GM21423 (cell line): ENCODE data around the gene PUM1.
"Not testable (repeated sequence)": the region's sequence is repeated elsewhere in the genome, so short reads cannot be mapped to it uniquely, and the experiment has no call there.

Experiments used
- ATAC-seq: cut with Tn5 transposase; IDR thresholded peaks from one replicate; pipeline ENCODE4 v1.9.1; 2021; ENCODE audit warnings: mild to moderate bottlenecking, moderate library complexity; ENCODE audit not compliant: unreplicated experiment

The PUM1 gene

DNA sequence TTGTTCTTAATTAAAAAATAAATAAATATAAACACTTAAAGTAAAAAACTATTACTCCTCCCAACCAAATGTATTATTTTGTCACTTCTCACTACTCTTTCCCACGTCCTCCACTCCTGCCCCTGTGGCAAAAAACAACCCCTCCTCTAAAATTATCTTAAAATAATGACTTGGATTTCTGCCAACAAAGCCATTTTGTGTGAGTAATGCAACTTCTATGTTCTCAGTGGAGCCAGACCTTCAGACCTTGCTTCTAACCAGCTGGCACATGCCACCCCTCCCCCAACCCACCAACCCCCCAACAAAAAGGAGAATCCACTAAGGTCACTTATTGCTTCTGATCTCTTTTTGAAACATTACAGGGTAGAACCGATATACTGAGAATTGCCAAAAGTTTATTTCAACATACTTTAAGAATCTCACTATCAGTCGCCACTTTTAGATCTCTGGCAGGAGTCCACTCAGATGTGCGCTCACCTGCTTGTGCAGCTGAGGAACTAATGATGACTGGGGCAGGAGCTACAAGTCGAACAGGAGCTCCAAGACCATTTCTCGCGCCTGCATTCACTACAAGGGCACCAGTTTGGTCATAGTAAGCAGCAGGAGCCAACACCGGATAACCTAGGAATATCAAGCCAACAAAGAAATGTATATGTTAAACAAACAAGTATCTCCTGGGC lies 98.7 kb downstream of the PUM1 start:
- ATAC-seq = no peak

GRCh38 chr1:30965924-30966599 lies 99.5 kb downstream of the PUM1 start:
- ATAC-seq = no peak

GRCh38 chr1:30964706-30965105 lies 100.8 kb downstream of the PUM1 start:
- no peak for ATAC-seq

DNA sequence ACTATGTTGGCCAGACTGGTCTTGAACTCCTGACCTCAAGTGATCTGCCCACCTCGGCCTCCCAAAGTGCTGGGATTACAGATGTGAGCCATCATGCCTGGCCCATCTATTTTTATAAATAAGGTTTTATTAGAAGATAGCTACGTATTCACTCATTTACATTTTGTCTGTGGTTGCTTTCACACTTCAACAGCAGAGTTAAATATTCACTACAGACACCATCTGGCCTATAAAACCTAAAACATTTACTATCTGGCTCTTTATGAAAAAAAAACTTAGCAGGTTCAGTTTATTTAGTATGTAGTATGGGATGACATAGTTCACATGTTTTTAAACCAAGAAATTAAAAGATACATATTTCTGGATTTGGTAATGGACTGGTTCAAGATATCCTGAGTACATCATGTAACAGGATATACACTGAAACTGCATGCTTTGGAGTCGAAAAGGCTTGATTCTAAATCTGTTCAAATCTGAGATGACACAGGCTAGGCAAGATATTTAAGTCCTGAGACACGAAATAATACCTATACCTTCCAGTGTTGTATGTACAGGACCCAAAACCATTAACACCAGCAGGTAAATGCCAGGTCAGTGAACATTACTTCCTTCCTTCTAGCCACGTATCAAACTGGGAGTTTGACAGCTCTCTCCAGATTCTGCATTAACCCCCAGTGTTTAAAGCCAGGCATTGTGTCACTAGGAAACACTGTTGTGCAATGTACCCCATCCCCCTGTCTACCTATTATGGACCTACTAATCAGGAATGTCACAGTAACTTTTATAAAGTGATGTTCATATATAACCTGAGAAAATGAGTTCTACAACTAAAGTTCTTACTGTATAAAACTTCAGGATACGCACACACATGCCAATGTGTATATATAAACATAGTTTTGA lies 102.7 kb downstream of the PUM1 start:
- no peak for ATAC-seq

- ATAC-seq = no peak
Observed at GRCh38 chr1:30957560-30958222, 107.8 kb downstream of the PUM1 start.

- ATAC-seq = no peak
Observed at GRCh38 chr1:30955448-30956015, 110.0 kb downstream of the PUM1 start.

GRCh38 chr1:30953685-30954084 lies 111.8 kb downstream of the PUM1 start:
- ATAC-seq = no peak

DNA sequence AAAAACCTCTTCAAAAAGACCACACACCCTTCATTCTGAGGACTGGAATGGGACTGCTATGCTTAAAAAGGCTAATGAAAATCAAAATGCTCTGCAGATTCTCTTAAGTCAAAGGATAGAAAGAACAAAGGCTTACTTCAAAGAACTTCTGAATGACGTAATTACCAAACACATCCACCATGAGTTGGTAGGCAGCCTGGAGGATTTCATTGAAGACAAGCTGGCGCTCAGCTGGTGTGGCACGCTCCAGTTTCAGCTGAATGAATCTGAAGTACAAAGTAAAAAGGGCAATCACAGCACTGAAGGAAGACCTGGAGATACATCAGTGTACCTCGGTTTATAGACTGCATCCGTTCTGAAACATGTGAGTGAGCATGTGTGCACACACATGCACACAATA lies 113.4 kb downstream of the PUM1 start:
- ATAC-seq = no peak

- ATAC-seq = no peak
Observed at GRCh38 chr1:30950700-30951099, 114.8 kb downstream of the PUM1 start.

- no peak for ATAC-seq
Observed at GRCh38 chr1:30950053-30950452, 115.5 kb downstream of the PUM1 start.

- ATAC-seq = not testable (repeated sequence)
Observed at GRCh38 chr1:30949487-30949838, 116.1 kb downstream of the PUM1 start.

DNA sequence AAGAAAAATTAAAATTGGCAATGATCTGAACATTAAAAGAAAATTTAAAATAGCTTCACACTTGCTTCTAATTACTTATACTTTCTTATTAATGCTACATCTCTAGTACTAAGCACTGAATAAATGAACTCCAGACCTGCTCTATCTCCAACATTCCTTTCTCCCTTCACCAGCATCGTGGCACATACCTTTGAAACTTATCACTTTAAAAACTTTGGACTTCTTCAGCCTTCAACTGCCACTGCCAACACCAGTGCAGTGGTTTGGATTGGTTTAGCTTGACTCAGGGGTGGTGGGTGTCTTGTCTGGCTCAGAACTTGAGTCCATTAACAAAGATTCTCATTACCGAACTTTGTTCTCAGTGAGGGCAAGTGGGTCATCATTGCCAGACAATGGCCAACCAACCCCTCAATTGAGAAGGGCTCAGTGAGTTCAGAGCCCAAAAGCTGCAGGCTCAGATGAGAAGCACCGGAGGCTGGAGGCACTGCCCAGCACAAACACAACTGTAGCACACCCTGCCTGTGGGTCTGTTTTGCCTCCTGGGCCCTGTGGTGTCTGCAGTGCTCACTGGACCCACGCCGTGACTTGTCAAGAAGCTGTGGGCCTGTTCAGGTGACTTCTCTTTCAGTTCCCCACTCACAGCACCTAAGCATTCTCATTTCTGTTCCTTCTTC lies 116.6 kb downstream of the PUM1 start:
- not testable (repeated sequence) for ATAC-seq

DNA sequence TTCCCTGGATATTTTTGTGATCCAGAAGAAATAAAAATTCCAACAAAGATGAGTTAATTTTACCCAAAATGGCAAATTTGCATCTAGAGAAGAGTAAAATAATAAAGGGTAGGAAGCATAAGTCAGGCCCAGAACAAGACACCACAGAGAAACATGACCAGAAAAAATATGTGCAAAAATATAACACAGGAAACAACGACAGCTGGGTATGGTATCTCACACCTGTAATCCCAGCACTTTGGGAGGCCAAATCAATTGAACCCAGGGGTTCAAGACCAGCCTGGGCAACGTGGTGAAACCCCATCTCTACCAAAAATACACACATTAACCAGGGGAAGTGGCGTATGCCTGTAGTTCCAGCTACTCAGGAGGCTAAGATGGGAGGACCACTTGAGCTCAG lies 117.2 kb downstream of the PUM1 start:
- no peak for ATAC-seq

DNA sequence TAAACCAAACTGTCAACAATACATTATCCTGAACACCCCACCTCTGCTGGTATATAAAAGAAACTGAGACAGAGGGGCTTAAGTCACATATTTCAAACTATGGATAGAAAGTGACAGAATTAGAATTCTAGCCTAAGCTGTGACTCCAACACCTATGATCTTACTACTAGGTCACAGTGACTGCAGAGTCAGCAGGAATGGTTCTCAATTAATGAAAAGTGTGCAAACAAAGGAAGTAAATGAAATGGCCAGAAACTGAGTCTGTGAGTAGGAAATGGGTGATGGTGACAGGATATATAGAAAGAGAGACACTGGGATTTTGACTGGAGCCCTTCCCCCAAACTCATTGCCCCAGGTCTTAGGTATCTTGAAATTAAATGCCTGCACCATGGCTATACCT lies 118.3 kb downstream of the PUM1 start:
- no peak for ATAC-seq

DNA sequence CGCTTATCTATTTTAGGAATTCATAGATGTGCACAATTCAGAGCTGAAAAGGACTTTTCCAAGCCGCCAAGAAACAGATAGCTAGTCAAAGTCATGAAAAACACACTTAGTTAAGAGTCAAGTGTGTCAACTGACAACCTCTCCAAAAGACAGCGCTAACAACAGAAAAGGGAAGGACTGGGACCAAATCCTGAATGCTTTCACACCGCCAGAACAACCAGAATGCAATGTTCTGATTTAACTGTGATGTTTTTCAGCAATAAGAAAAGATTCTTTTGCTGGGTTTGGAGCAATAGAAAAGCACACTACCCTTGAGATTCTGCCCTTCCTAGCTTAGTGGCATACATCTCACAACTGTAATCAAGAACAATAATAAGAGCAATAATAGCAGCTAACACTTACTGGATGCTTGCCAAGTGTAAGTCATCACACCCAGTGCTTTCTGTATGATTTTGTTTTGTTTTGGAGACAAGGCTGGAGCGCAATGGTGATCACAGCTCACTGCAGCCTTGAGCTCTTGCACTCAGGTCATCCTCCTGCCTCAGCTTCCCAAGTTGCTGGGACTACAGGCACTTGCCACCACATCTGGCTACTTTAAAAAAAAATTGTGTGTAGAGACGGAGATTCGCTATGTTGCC lies 123.1 kb downstream of the PUM1 start:
- no peak for ATAC-seq

GRCh38 chr1:30940541-30940940 lies 125.0 kb downstream of the PUM1 start:
- no peak for ATAC-seq

DNA sequence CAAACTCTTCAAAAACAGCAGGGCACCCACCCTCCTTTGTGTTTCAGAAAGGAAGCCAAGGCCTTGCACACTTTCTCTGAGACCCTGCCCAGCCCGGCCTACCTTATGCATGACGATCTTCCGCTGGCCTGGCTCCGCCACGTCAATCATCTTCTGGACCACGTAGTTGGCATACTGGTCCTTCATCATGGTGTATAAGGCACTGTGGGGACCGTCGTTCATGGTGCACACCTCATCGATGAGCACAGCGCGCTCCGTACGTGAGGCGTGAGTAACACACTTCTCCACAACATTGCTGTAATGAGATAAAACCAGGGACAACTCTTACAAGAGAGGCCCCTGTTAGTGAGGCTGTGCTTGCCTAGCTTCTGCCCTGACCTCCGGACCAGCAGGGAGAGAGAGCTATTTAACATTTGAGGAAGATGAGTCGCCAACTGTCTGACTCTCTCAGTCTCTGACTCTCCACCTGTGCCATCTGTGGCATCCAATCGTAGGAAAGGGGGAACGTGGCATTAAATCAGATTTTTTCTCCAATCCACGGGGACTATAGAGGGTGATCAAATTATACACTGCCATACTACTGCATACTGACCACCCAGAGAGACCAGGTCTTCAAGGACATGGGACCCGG lies 128.9 kb downstream of the PUM1 start:
- ATAC-seq = no peak

- not testable (repeated sequence) for ATAC-seq
Observed at GRCh38 chr1:30935758-30936157, 129.8 kb downstream of the PUM1 start.

DNA sequence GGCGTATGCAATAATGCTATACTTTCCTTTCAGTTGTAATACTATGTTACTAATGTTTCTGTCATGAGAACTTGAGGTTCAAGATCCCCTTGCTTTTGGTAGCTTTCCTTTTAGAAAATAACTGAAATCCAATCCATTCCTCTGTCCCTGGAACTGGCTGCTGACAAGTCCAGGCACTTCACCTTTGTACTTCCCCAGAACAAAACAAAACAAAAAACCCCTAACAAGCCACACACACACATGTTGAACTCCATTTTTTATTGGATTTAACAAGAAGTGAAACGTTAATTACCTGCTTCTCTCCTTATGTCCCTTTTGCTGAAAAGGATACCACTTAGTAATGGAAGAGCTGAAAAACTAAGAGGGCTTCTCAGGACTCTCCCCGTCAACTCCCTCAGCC lies 130.9 kb downstream of the PUM1 start:
- ATAC-seq = no peak
